GM11168 (cell line): ENCODE results near the gene KDM1A.
"Not testable (repeated sequence)": the region's sequence is repeated elsewhere in the genome, so short reads cannot be mapped to it uniquely, and the experiment has no call there.

ENCODE experiments used
- in situ Hi-C: fragments of 300-500 bp; cut with MboI; formaldehyde crosslinking; loops from one replicate; pipeline ENCODE4 v1.12.0; 2022; ENCODE audit warnings: low sequenced_read_pairs; ENCODE audit not compliant: unreplicated experiment

The KDM1A gene

DNA sequence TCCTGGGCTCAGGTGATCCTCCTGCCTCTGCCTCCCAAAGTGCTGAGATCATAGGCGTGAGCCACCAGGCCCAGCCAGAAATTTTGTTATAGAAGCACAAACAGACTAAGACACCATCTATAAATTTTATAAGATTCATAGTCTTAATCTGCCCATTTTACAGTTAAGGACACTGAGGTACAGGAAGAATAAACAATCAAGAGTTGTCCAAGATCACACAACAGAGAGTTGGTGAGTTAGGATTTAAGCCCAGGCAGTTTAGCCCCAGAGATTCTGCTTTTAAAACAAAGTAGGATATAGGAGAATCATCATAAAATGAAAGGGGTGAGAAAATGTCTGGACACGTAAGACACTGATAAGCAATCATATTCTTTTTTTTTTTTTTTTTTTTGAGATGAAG is 10.4 kb upstream of the KDM1A start:
- in situ Hi-C loops, result no loop called here

GRCh38 chr1:23010025-23010424 is 9.2 kb upstream of the KDM1A start:
- in situ Hi-C loops, result not testable (repeated sequence)

DNA sequence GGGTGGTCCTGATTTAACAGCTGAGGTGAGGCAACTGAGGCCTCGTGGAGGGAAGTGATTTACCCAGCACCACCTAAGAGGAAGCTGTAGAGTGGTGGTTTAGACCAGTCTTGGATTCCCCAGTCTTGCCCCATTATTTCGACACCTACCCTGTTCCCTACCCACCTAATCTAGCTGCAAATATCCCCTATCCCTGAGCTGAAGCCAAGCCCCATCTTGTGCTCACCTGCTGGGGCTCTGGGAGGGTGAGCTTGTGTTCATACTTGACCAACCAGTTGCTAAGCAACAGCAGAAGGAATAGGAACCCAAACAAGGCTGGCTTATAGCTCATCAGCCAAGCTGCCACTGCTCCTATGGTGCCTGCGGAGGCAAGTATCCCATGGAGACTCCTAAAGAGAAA is 5.6 kb upstream of the KDM1A start:
- in situ Hi-C loops, result no loop called here

GRCh38 chr1:23018661-23019093 is 591 bp upstream of the KDM1A start:
- in situ Hi-C loops, result no loop called here

GRCh38 chr1:23019863-23020625 is 776 bp downstream of the KDM1A start:
- in situ Hi-C loops, result no loop called here

DNA sequence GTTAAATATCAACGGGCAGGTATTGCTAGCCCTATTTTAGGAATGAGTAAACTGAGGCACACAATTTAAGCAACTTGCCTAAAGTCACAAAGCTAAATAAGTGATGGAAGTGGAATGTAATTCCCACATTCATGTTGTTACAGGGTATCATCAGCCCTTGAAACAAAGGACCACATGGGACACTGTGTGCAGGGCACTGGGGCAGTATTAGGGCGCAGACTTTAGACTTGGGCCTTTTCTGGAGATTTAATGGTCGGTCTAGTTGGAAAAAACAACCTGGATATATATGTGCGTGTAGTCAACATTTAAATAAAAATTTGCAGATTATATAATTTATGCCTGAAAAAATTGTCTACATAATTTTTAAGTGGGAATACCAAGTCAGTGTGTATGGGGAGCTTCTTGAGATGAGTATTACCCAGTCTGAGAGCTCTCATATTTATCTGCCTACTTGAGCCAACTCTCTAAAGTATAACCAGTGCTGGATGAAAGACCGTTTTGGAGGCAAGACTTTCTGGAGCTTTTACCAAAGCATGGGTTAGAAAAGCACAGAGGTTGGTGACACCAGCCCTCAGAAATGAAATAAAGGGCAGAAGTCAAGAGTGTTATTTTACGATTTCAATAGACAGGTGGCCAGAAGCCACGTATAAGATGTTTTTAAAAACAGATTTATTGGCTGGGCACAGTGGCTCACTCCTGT is 1.6 kb downstream of the KDM1A start:
- in situ Hi-C loops, result no loop called here

DNA sequence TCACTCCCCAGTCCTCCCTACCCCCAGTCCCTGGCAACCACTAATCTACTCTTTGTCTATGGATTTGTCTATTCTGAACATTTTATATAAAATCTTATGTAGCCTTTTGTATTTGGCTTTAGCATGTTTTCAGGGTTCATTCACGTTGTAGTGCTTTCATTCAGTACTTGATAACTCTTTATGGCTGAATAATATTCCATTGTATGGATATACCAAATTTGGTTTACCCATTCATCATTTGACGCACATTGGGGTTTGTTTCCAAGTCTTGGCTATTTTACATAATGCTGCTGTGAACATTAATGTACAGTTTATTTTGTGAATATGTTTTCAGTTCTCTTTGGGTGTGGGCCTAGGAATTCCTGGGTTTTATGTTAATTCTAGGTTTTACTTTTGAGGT is 2.6 kb downstream of the KDM1A start:
- in situ Hi-C loops, result no loop called here

- in situ Hi-C loops, result no loop called here
Measured at GRCh38 chr1:23023174-23023845, 4.0 kb downstream of the KDM1A start.

GRCh38 chr1:23026568-23026967 is 7.3 kb downstream of the KDM1A start:
- in situ Hi-C loops, result no loop called here

DNA sequence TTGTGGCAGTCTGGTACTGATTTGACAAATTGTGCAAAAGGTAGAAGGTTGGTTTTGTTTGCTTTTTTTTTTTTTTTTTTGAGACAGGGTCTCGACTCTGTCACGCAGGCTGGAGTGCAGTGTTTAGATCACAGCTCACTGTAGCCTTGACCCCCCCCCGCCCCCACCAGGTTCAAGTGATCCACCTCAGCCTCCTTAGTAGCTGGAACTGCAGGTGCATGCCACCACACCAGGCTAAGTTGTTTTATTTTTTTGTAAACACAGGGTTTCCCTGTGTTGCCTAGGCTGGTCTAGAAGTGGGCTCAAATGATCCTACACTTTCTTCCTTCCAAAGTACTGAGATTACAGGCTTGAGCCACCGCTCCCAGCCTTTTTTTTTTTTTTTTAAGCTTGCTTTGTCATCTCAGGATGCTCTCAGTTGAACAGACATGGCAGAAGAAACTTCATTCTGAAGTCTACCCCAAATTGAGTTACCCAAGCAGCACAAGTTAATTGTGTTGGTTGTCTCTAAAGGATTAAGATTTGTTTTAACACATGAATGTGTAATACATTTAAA is 8.2 kb downstream of the KDM1A start:
- in situ Hi-C loops, result no loop called here

GRCh38 chr1:23029337-23029736 is 10.1 kb downstream of the KDM1A start:
- in situ Hi-C loops, result no loop called here

DNA sequence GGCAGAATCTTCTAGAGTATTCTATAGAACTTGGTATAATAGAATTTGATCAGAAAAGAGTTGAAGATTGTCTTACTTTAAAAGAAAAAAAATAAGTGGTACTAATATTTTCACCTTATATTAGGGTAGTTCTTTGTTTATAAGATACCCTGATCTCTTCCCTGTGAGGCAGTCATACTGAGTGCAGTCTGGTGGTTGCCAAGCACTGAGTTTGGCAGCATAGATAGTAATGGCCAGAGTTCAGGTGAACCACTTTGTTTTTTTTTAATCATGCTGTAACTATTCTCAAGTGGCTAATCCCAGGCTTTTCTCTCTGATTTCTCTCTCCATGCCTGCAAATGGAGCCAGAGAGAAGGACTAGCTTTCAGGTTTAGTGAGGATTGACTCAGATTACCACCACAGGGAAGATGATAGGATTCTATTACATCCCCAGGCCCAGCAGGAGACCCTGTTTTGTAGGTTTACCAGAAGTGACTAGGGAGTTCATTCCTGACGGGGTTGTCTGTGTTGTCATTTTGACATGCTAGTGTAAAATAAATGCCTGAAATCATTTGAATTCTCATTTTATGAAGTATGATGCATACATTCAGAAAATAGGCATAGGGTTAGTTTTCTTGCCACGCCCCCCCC is 16.7 kb downstream of the KDM1A start:
- in situ Hi-C loops, result no loop called here

- in situ Hi-C loops, result no loop called here
Measured at GRCh38 chr1:23037081-23037740, 17.9 kb downstream of the KDM1A start.

- in situ Hi-C loops, result no loop called here
Measured at GRCh38 chr1:23039308-23039826, 20.1 kb downstream of the KDM1A start.

GRCh38 chr1:23040509-23040908 is 21.2 kb downstream of the KDM1A start:
- in situ Hi-C loops, result no loop called here

GRCh38 chr1:23044035-23044434 is 24.8 kb downstream of the KDM1A start:
- in situ Hi-C loops, result no loop called here

DNA sequence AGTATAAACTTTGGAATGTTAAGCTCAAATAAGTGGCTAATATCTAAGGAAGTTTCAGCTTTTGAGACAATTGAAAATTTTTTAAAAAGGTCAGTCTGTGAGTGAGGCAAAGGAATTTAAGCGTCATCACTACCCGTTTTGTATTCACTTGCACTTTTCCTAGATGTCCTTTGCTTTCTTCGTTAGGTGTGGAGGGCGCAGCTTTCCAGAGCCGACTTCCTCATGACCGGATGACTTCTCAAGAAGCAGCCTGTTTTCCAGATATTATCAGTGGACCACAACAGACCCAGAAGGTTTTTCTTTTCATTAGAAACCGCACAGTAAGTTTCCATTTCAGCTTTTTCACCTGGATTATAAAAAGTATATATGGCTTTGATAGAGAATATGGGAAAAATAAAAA is 30.9 kb downstream of the KDM1A start:
- in situ Hi-C loops, result no loop called here

- in situ Hi-C loops, result no loop called here
Measured at GRCh38 chr1:23051290-23051909, 32.1 kb downstream of the KDM1A start.

GRCh38 chr1:23057301-23057700 is 38.0 kb downstream of the KDM1A start:
- in situ Hi-C loops, result no loop called here
